Thoracic aorta (tissue), 2 donors: Measurements from ENCODE around the gene TTI1. TPM values are rescaled to one million over a fixed set of nuclear protein-coding genes. Genes with fewer than 3 reads are reported as not detected.

Experiments
- ATAC-seq: fragments of 150-250 bp; one replicate; pipeline ENCODE4 v1.8.0; 2017; ENCODE audit warnings: low read depth; ENCODE audit not compliant: insufficient number of reproducible peaks, low FRiP score
- DNase-seq: peaks from one replicate; pipeline ENCODE4 v3.0.0-alpha.2; 2020; ENCODE audit warnings: low spot score
- H3K27ac ChIP-seq, 2 donors: fragments of 200-600 bp; sonication (generic); 1 replicate in 1 of 2; 2 replicates in 1 of 2; pipeline ENCODE4 v1.5.1; 2016; ENCODE audit warnings: mild to moderate bottlenecking in 2 of 2, moderate library complexity in 2 of 2
- H3K27me3 ChIP-seq: fragments of 200-600 bp; sonication (generic); replicated peaks from 2 replicates; pipeline ENCODE4 v1.6.0; 2016; ENCODE audit warnings: mild to moderate bottlenecking; ENCODE audit not compliant: insufficient read depth
- H3K36me3 ChIP-seq: fragments of 200-600 bp; sonication (generic); one replicate; pipeline ENCODE4 v1.5.1; 2016
- H3K4me1 ChIP-seq, 2 donors: fragments of 200-600 bp; sonication (generic); 1 replicate in 1 of 2; 2 replicates in 1 of 2; pipeline versions ENCODE4 v1.5.1 to v1.6.0; 2016; ENCODE audit warnings: low read depth in 2 of 2, mild to moderate bottlenecking in 1 of 2; ENCODE audit not compliant: control insufficient read depth in 1 of 2
- H3K4me3 ChIP-seq: fragments of 200-600 bp; sonication (generic); 2 replicates; pipeline ENCODE4 v1.5.1; 2016; ENCODE audit warnings: mild to moderate bottlenecking
- H3K9me3 ChIP-seq: fragments of 200-600 bp; sonication (generic); 2 replicates; pipeline ENCODE4 v1.5.1; 2016
- total RNA-seq, 2 donors: library from RNA; depleted of rRNA; stranded (reverse); fragments of >200 nt; gene quantifications; one replicate each; pipeline versions ENCODE4 v1.1.0 to v1.2.3, GENCODE V29; 2016
- TF ChIP-seq, protein P1 (sequence below): fragments of 200-600 bp; sonication (generic); IDR thresholded peaks from one replicate; pipeline ENCODE4 v1.5.1; 2019; ENCODE audit warnings: antibody characterized with exemption

TTI1 gene
- total RNA-seq, 2 donors from 2014 or later = 12.2 to 20.1 TPM

DNA sequence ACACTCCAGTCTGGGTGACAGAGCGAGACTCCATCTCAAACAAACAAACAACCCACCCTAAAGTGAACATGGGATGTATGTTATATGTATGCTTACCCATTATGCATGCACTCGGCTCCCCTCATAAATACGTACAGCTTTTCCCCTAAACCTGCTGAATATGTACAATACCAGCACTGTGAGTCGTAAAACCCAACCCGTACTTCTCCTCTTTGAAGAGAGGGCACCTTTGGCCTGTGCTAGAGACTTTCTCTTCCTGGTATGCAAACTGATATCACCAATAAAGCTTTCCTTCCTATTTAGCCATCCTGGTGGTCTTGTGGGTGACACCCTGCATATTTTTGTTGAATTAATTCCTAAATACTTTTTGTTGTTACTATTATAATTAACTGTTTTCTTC, 79.1 kb downstream of the TTI1 start:
- Histone ChIP-seq H3K4me1 (no peaks in the 10 kb centered on the region), H3K36me3 (no peaks in the 10 kb centered on the region), H3K4me3 (no peak overlapping the region), H3K27me3 (no peaks in the 10 kb centered on the region), H3K27ac (no peak overlapping the region), H3K9me3 (no peaks in the 10 kb centered on the region)
- no peak for ATAC-seq
- TF ChIP-seq, protein P1, sequence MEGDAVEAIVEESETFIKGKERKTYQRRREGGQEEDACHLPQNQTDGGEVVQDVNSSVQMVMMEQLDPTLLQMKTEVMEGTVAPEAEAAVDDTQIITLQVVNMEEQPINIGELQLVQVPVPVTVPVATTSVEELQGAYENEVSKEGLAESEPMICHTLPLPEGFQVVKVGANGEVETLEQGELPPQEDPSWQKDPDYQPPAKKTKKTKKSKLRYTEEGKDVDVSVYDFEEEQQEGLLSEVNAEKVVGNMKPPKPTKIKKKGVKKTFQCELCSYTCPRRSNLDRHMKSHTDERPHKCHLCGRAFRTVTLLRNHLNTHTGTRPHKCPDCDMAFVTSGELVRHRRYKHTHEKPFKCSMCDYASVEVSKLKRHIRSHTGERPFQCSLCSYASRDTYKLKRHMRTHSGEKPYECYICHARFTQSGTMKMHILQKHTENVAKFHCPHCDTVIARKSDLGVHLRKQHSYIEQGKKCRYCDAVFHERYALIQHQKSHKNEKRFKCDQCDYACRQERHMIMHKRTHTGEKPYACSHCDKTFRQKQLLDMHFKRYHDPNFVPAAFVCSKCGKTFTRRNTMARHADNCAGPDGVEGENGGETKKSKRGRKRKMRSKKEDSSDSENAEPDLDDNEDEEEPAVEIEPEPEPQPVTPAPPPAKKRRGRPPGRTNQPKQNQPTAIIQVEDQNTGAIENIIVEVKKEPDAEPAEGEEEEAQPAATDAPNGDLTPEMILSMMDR = no peak
- DNase-seq = no peak

DNA sequence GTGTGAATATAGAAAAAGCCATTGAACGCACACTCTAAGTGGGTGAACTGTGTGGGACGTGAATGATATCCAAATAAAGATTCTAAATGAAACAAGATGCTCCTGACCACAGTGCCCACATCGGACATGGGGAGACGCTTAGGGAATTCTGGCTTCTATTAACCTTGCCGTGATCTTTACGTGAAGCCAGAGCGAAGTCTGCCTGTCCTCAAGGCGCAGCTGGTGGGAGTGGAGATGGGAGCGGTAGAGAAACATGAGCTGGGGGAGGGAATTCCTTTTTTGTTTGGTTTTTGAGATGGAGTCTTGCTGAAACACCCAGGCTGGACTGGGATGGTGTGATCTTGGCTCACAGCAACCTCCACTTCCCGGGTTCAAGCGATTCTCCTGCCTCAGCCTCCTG, 84.3 kb downstream of the TTI1 start:
- TF ChIP-seq, protein P1 = no peak
- H3K36me3 ChIP-seq = no peaks in the 10 kb centered on the region
- ATAC-seq (no peak), DNase-seq (no peak)
- H3K4me3 ChIP-seq = no peak overlapping the region
- no peaks in the 10 kb centered on the region for H3K27me3 ChIP-seq
- H3K4me1 ChIP-seq = no peaks in the 10 kb centered on the region
- peaks cover 4% of the 10 kb centered on the region for H3K9me3 ChIP-seq
- H3K27ac ChIP-seq = no peak overlapping the region

DNA sequence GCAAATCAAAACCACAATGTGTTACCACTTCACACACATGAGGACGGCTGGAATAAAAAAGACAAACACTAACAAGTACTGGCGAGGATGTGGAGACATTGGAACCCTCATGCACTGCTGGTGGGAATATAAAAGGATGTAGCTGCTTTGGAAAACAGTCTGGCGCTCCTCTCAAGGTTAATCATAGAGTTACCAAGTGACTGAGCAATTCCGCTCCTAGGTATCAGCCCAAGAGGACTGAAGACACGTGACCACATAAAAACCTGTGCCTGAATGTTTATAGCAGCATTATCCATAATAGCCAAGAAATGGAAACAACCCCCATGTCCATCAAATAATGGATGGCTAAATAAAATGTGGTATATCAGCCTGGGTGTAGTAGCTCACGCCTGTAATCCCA, 85.3 kb downstream of the TTI1 start:
- Histone ChIP-seq H3K9me3 (peaks cover 4% of the 10 kb centered on the region), H3K36me3 (no peaks in the 10 kb centered on the region), H3K4me3 (no peak overlapping the region), H3K27ac (no peak overlapping the region), H3K4me1 (no peaks in the 10 kb centered on the region), H3K27me3 (no peaks in the 10 kb centered on the region)
- DNase-seq = no peak
- no peak for ATAC-seq
- TF ChIP-seq, protein P1 = no peak

DNA sequence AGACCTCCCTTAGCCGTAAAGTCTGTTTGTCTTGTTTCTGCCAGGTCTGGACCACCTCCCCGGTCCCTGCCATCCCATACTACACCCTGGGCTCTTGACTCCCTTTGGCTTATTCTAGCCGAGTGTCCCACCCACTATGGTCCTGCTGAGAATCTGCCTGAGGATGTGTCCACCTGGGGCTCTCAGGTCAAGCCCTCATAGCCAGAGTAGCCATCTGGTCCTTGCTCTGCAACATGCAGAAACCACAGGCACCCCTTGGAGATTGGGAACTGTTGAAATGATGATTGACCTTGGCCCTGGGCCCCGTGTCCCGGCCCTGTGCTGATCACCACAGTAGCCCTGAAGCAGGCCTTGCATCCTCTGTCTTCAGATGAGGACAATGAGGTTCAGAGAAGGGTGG, 86.3 kb downstream of the TTI1 start:
- H3K27ac ChIP-seq = no peak overlapping the region
- H3K4me3 ChIP-seq = no peak overlapping the region
- DNase-seq = no peak
- H3K27me3 ChIP-seq = no peaks in the 10 kb centered on the region
- H3K9me3 ChIP-seq = peaks cover 4% of the 10 kb centered on the region
- TF ChIP-seq, protein P1 = no peak
- no peaks in the 10 kb centered on the region for H3K4me1 ChIP-seq
- no peaks in the 10 kb centered on the region for H3K36me3 ChIP-seq
- ATAC-seq = no peak

DNA sequence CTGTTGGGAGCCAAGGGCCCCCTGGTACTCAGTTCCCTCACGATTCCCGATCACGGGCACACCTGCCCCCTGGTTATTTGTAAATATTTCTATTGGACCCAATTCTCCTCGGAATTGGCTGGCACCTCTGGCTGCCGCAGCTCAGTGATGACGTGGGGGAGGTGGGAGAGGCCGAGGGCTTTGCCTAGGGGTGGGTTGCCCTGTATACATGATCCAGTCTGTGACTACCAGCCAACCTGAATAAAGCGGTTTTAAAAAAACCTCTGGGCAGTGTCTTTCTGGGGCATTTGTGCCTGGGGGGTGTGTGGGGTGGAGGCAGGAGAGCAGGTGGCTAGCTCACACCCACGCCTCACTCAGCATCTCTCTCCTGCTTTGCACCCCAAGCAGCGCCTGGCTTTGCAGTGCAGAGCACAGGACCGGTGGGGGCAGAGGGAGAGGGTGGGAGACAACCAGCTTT, 88.1 kb downstream of the TTI1 start:
- Histone ChIP-seq H3K4me3 (no peak overlapping the region), H3K4me1 (no peaks in the 10 kb centered on the region), H3K36me3 (no peaks in the 10 kb centered on the region), H3K27ac (no peak overlapping the region), H3K9me3 (peaks cover 4% of the 10 kb centered on the region), H3K27me3 (no peaks in the 10 kb centered on the region)
- TF ChIP-seq, protein P1 = no peak
- ATAC-seq = no peak
- no peak for DNase-seq
